A673 (cell line): ENCODE data around the gene CDK12. TPM values are rescaled to one million over a fixed set of nuclear protein-coding genes. Genes with fewer than 3 reads are reported as not detected.
"Not testable (repeated sequence)": the region's sequence is repeated elsewhere in the genome, so short reads cannot be mapped to it uniquely, and the experiment has no call there.

Experiments
- Bru-seq: library from RNA; stranded (reverse); fragments of 400-500 nt; gene quantifications from one replicate; lab custom pipeline; 2021; lab: Mats Ljungman, UMichigan
- BruChase-seq, 2 experiments: library from RNA; stranded (reverse); fragments of 400-500 nt; gene quantifications; one replicate each; lab custom pipeline; 2021; lab: Mats Ljungman, UMichigan
- BruUV-seq: library from RNA; stranded (reverse); fragments of 400-500 nt; replicated peaks from 2 replicates; lab custom pipeline; 2021; lab: Mats Ljungman, UMichigan
- CTCF ChIA-PET: fragments of 300-600 bp; sonication (Branson Sonifier 250); formaldehyde crosslinking; loops from one replicate; lab custom pipeline; 2022; ENCODE audit warnings: antibody characterized with exemption; lab: Charles Lee
- POLR2A ChIA-PET: fragments of 300-600 bp; sonication (Branson Sonifier 250); formaldehyde crosslinking; loops from one replicate; lab custom pipeline; 2022; ENCODE audit warnings: antibody characterized with exemption; ENCODE audit not compliant: low non-redundant PET; lab: Charles Lee
- DNase-seq: peaks from one replicate; pipeline ENCODE4 v3.0.0-alpha.2; 2015; ENCODE audit warnings: low spot score
- H3K27ac ChIP-seq: fragments of 200-600 bp; sonication (generic); 2 replicates; pipeline ENCODE4 v1.5.1; 2016; ENCODE audit warnings: mixed run types, low read depth, mild to moderate bottlenecking, mixed read lengths, antibody characterized with exemption, low read length; ENCODE audit not compliant: poor library complexity, severe bottlenecking
- H3K27me3 ChIP-seq: fragments of 200-600 bp; sonication (generic); replicated peaks from 2 replicates; pipeline ENCODE4 v1.6.1; 2017; ENCODE audit warnings: mixed run types, low read depth, mild to moderate bottlenecking, mixed read lengths, antibody characterized with exemption, low read length; ENCODE audit not compliant: insufficient read depth, poor library complexity
- H3K36me3 ChIP-seq: fragments of 200-600 bp; sonication (generic); 2 replicates; pipeline ENCODE4 v1.6.1; 2016; ENCODE audit warnings: mixed run types, mild to moderate bottlenecking, mixed read lengths, antibody characterized with exemption, low read length; ENCODE audit not compliant: insufficient read depth, poor library complexity, severe bottlenecking
- H3K4me1 ChIP-seq: fragments of 200-600 bp; sonication (generic); 2 replicates; pipeline ENCODE4 v1.6.1; 2017; ENCODE audit warnings: mixed run types, mild to moderate bottlenecking, mixed read lengths, antibody characterized with exemption, low read length; ENCODE audit not compliant: insufficient read depth, poor library complexity, severe bottlenecking
- H3K4me3 ChIP-seq: fragments of 200-600 bp; sonication (generic); 2 replicates; pipeline ENCODE4 v1.5.1; 2016; ENCODE audit warnings: low read depth, mixed run types, mild to moderate bottlenecking, mixed read lengths, low read length; ENCODE audit not compliant: poor library complexity, severe bottlenecking
- H3K9me3 ChIP-seq: fragments of 200-600 bp; sonication (generic); 2 replicates; pipeline ENCODE4 v1.6.1; 2016; ENCODE audit warnings: mixed run types, low read depth, mild to moderate bottlenecking, mixed read lengths, antibody characterized with exemption, low read length; ENCODE audit not compliant: poor library complexity, severe bottlenecking
- CTCF ChIP-seq: fragments of 300-800, 200-600 bp; sonication (generic); conservative IDR thresholded peaks from 2 replicates; pipeline ENCODE4 v1.5.1; 2017; ENCODE audit warnings: low read depth, mild to moderate bottlenecking, antibody characterized with exemption, low read length, moderate library complexity, mixed read lengths
- EZH2 ChIP-seq: fragments of 200-600 bp; sonication (generic); IDR thresholded peaks from 2 replicates; pipeline ENCODE4 v1.6.1; 2017; ENCODE audit warnings: borderline replicate concordance, low read depth, mild to moderate bottlenecking, mixed read lengths, antibody characterized with exemption, low read length; ENCODE audit not compliant: poor library complexity, severe bottlenecking
- intact Hi-C: fragments of 100-400 bp; cut with micrococcal nuclease; formaldehyde crosslinking; loops from one replicate; pipeline ENCODE4 v1.10.0; 2022; ENCODE audit not compliant: unreplicated experiment
- long read RNA-seq: library from polyadenylated mRNA; stranded (forward); transcript quantifications from one replicate; pipeline ENCODE4 v2.0.0, GENCODE V29; 2022
- total RNA-seq: library from RNA; stranded (reverse); gene quantifications from 2 replicates; pipeline ENCODE4 v1.2.3, GENCODE V29; 2021

Gene CDK12
- total RNA-seq (43.5 TPM in 2 replicates), Bru-seq, nascent RNA (percentile 71 among the genes with signal in this experiment), BruChase-seq, experiment 1, labeled RNA remaining after a 2-hour chase (percentile 82 among the genes with signal in this experiment), BruChase-seq, experiment 2, labeled RNA remaining after a 6-hour chase (percentile 81 among the genes with signal in this experiment)
- long read RNA-seq, full-length matches to known transcripts = 3 of 15 reads
- long read RNA-seq, partial matches to known transcripts = 5 of 15 reads
- long read RNA-seq, other reads (novel, unspliced or antisense) = 7 of 15 reads

- Histone ChIP-seq H3K36me3 (no peaks in the 10 kb centered on the region), H3K9me3 (no peaks in the 10 kb centered on the region), H3K4me3 (peak within 1 kb of the TSS; percentile 75), H3K27ac (peak within 1 kb of the TSS; percentile 94), H3K27me3 (no peaks in the 10 kb centered on the region), H3K4me1 (no peaks in the 10 kb centered on the region)
- CTCF ChIA-PET = no interaction called here
- TF ChIP-seq CTCF (no peak), EZH2 (no peak)
- no TSS peak for BruUV-seq
- POLR2A ChIA-PET = interaction anchor here (0.6 to 0.9 kb wide), 3 partner anchors 10 to 387 kb away, joined by 3 to 14 read pairs (median 5); partner anchors contain the start of gene MED1
- intact Hi-C loops = no loop called here
- peak; percentile 96 for DNase-seq
Observed at GRCh38 chr17:39461113-39461925, at the start of gene CDK12. TSS of gene CDK12 (plus strand) at chr17:39461486. CDS start at chr17:39462072, 586 bp downstream.

- no peak for TF ChIP-seq EZH2
- TF ChIP-seq CTCF = no peak
- no peaks in the 10 kb centered on the region for H3K9me3 ChIP-seq
- no TSS peak for BruUV-seq
- ChIA-PET POLR2A (no interaction called here), CTCF (no interaction called here)
- H3K27me3 ChIP-seq = no peaks in the 10 kb centered on the region
- intact Hi-C loops = no loop called here
- H3K27ac ChIP-seq = no peak overlapping the region
- H3K4me1 ChIP-seq = no peaks in the 10 kb centered on the region
- H3K4me3 ChIP-seq = no peak overlapping the region
- H3K36me3 ChIP-seq = peaks cover 27% of the 10 kb centered on the region
- DNase-seq = no peak
Observed at GRCh38 chr17:39416141-39416540, 45.1 kb upstream of the CDK12 start.

- H3K4me3 ChIP-seq = no peak overlapping the region
- no peaks in the 10 kb centered on the region for H3K27me3 ChIP-seq
- POLR2A ChIA-PET = no interaction called here
- intact Hi-C loops = no loop called here
- BruUV-seq = no TSS peak
- no peak for TF ChIP-seq CTCF
- TF ChIP-seq EZH2 = no peak
- DNase-seq = no peak
- H3K9me3 ChIP-seq = no peaks in the 10 kb centered on the region
- H3K36me3 ChIP-seq = peaks cover 25% of the 10 kb centered on the region
- CTCF ChIA-PET = no interaction called here
- H3K4me1 ChIP-seq = no peaks in the 10 kb centered on the region
- no peak overlapping the region for H3K27ac ChIP-seq
Observed at GRCh38 chr17:39429600-39429999, 31.7 kb upstream of the CDK12 start.

GRCh38 chr17:39439868-39440267 is 21.4 kb upstream of the CDK12 start:
- H3K36me3 ChIP-seq = peaks cover 37% of the 10 kb centered on the region
- H3K27ac ChIP-seq, DNase-seq, BruUV-seq, CTCF ChIA-PET, H3K9me3 ChIP-seq, POLR2A ChIA-PET, H3K27me3 ChIP-seq, H3K4me3 ChIP-seq, intact Hi-C loops, H3K4me1 ChIP-seq: not testable (repeated sequence)
